NT2/D1 (cell line): Measurements from ENCODE around the gene VEGFD.

Source experiments
- SUZ12 ChIP-seq: IDR thresholded peaks from 2 replicates; pipeline ENCODE4 v1.6.1; 2011; ENCODE audit not compliant: insufficient read length, insufficient read depth; ENCODE audit errors: extremely low read depth
- ZNF274 ChIP-seq: IDR thresholded peaks from 2 replicates; pipeline ENCODE4 v1.6.1; 2011; ENCODE audit warnings: mild to moderate bottlenecking, low read depth, low read length

- TF ChIP-seq ZNF274 (no peak), SUZ12 (no peak)
Measured at GRCh38 chrX:15410947-15411346, 26.7 kb upstream of the VEGFD start.
